Measurements from ENCODE around the gene AMBRA1.

- no peak for TF ChIP-seq POLR2AphosphoS5 (IDR thresholded peaks at IDR 0.05; ENCODE audit: insufficient read depth, low read depth, low read length)
- TF ChIP-seq CTCF (IDR thresholded peaks at IDR 0.05; ENCODE audit: extremely low read depth in 1 of 2, insufficient read depth in 1 of 2, low read depth in 1 of 2, low read length in 2 of 2): no peak
- TF ChIP-seq EZH2 (IDR thresholded peaks at IDR 0.05; ENCODE audit: borderline replicate concordance, low read depth, low read length, severe bottlenecking): no peak
- no peak for TF ChIP-seq MYC (IDR thresholded peaks at IDR 0.05; ENCODE audit: low read depth, low read length)
- TF ChIP-seq POLR2A (IDR thresholded peaks at IDR 0.05; ENCODE audit: low read depth, low read length): no peak
- no peak for TF ChIP-seq JUN (IDR thresholded peaks at IDR 0.05; ENCODE audit: borderline replicate concordance, insufficient read depth, insufficient read length, low read depth)
- TF ChIP-seq FOS (IDR thresholded peaks at IDR 0.05; ENCODE audit: borderline replicate concordance, insufficient read depth, low read length): no peak
- TF ChIP-seq MAX (IDR thresholded peaks at IDR 0.05; ENCODE audit: insufficient read depth, insufficient read length): no peak
- TF ChIP-seq GATA2 (IDR thresholded peaks at IDR 0.05; ENCODE audit: insufficient read depth, insufficient read length, low read depth, low read length): no peak
These were observed 218.3 kb downstream of the AMBRA1 start for GRCh38 chr11:46375392-46376101.
